ENCODE data around the gene GBE1.
"Not testable (repeated sequence)": the region's sequence is repeated elsewhere in the genome, so short reads cannot be mapped to it uniquely, and the experiment has no call there.

GBE1 gene

GRCh38 chr3:81753416-81754027 lies 7.9 kb downstream of the GBE1 start:
- no peak for DNase-seq (ENCODE audit: low read depth)

GRCh38 chr3:81752604-81753003 lies 8.8 kb downstream of the GBE1 start:
- DNase-seq (ENCODE audit: low read depth), result no peak

- DNase-seq (ENCODE audit: low read depth), result no peak
These were observed 12.2 kb downstream of the GBE1 start for GRCh38 chr3:81749265-81749664.

- not testable (repeated sequence) for DNase-seq (ENCODE audit: low read depth)
These were observed 14.2 kb downstream of the GBE1 start for GRCh38 chr3:81747280-81747679.

- no peak for DNase-seq (ENCODE audit: low read depth)
These were observed 17.1 kb downstream of the GBE1 start for GRCh38 chr3:81744366-81744765.

GRCh38 chr3:81743096-81744025 lies 18.1 kb downstream of the GBE1 start:
- no peak for DNase-seq (ENCODE audit: low read depth)

- DNase-seq (ENCODE audit: low read depth), result no peak
These were observed 18.9 kb downstream of the GBE1 start for GRCh38 chr3:81742581-81742980.

- DNase-seq (ENCODE audit: low read depth), result no peak
These were observed 20.2 kb downstream of the GBE1 start for GRCh38 chr3:81741216-81741615.

- DNase-seq (ENCODE audit: low read depth), result no peak
These were observed 20.7 kb downstream of the GBE1 start for GRCh38 chr3:81740731-81741130.

GRCh38 chr3:81735334-81735733 lies 26.1 kb downstream of the GBE1 start:
- DNase-seq (ENCODE audit: low read depth), result no peak

GRCh38 chr3:81734742-81735141 lies 26.7 kb downstream of the GBE1 start:
- DNase-seq (ENCODE audit: low read depth), result no peak

- DNase-seq (ENCODE audit: low read depth), result no peak
These were observed 28.8 kb downstream of the GBE1 start for GRCh38 chr3:81732642-81733041.

- DNase-seq (ENCODE audit: low read depth), result no peak
These were observed 32.5 kb downstream of the GBE1 start for GRCh38 chr3:81728766-81729544.

GRCh38 chr3:81726735-81727134 lies 34.7 kb downstream of the GBE1 start:
- no peak for DNase-seq (ENCODE audit: low read depth)

- no peak for DNase-seq (ENCODE audit: low read depth)
These were observed 35.3 kb downstream of the GBE1 start for GRCh38 chr3:81726132-81726531.

- DNase-seq (ENCODE audit: low read depth), result no peak
These were observed 37.6 kb downstream of the GBE1 start for GRCh38 chr3:81723732-81724313.

GRCh38 chr3:81718311-81718710 lies 43.1 kb downstream of the GBE1 start:
- DNase-seq (ENCODE audit: low read depth), result no peak

GRCh38 chr3:81716870-81717509 lies 44.5 kb downstream of the GBE1 start:
- DNase-seq (ENCODE audit: low read depth), result no peak

GRCh38 chr3:81713031-81713430 lies 48.4 kb downstream of the GBE1 start:
- DNase-seq (ENCODE audit: low read depth), result no peak

- no peak for DNase-seq (ENCODE audit: low read depth)
These were observed 51.8 kb downstream of the GBE1 start for GRCh38 chr3:81709606-81710005.

GRCh38 chr3:81707996-81708395 lies 53.4 kb downstream of the GBE1 start:
- DNase-seq (ENCODE audit: low read depth), result no peak

GRCh38 chr3:81702126-81702525 lies 59.3 kb downstream of the GBE1 start:
- no peak for DNase-seq (ENCODE audit: low read depth)
